Activated naive CD8-positive, alpha-beta T cell treated with anti-CD3 and anti-CD28 coated beads, Interleukin-2, amount 10 ng/mL, durations not matched to agents 7 days and 5 days (primary cell): ENCODE data around the gene AFF3. TPM values are rescaled to one million over a fixed set of nuclear protein-coding genes. Genes with fewer than 3 reads are reported as not detected.

ENCODE experiments used
- ATAC-seq: fragments of 150-1000 bp; cut with Tn5 transposase; one replicate; pipeline ENCODE4 v1.10.0; 2021; ENCODE audit warnings: low read depth, moderate library complexity
- POLR2A ChIA-PET: fragments of 350-600 bp; sonication (Branson Sonifier 250); formaldehyde crosslinking; loops from one replicate; lab custom pipeline; 2021; ENCODE audit warnings: antibody characterized with exemption; lab: Charles Lee
- DNase-seq: peaks from one replicate; pipeline ENCODE4 v3.0.0; 2021
- H3K27ac Mint-ChIP-seq: one replicate; pipeline ENCODE4 v1.8.0; 2022; ENCODE audit warnings: mild to moderate bottlenecking, mixed read lengths
- H3K27me3 Mint-ChIP-seq: one replicate; pipeline ENCODE4 v1.8.0; 2022; ENCODE audit warnings: mild to moderate bottlenecking, moderate library complexity, mixed read lengths
- H3K36me3 Mint-ChIP-seq: one replicate; pipeline ENCODE4 v1.8.0; 2021; ENCODE audit warnings: mild to moderate bottlenecking, mixed read lengths
- H3K4me1 Mint-ChIP-seq: one replicate; pipeline ENCODE4 v1.8.0; 2021; ENCODE audit warnings: mixed read lengths
- H3K4me3 Mint-ChIP-seq: one replicate; pipeline ENCODE4 v1.8.0; 2022; ENCODE audit warnings: mild to moderate bottlenecking, moderate library complexity, mixed read lengths
- H3K9me3 Mint-ChIP-seq: one replicate; pipeline ENCODE4 v1.8.0; 2021; ENCODE audit warnings: mixed read lengths
- total RNA-seq, 2 experiments: library from RNA; stranded (reverse); gene quantifications; one replicate each; pipeline ENCODE4 v1.2.3, GENCODE V29; 2021

Gene AFF3
- total RNA-seq, 2 experiments from 2014 or later: 1.8 to 2.2 TPM

GRCh38 chr2:99905025-99905424, 237.4 kb downstream of the AFF3 start:
- no peak for DNase-seq
- no peak for ATAC-seq
- Mint-ChIP-seq H3K27ac (no peak overlapping the region), H3K4me3 (no peak overlapping the region), H3K36me3 (no peaks in the 10 kb centered on the region), H3K4me1 (no peaks in the 10 kb centered on the region), H3K27me3 (peaks cover 7% of the 10 kb centered on the region), H3K9me3 (no peaks in the 10 kb centered on the region)
- POLR2A ChIA-PET: no interaction called here

- no peak overlapping the region for H3K4me3 Mint-ChIP-seq
- ATAC-seq: no peak
- H3K4me1 Mint-ChIP-seq: no peaks in the 10 kb centered on the region
- peaks cover 7% of the 10 kb centered on the region for H3K27me3 Mint-ChIP-seq
- POLR2A ChIA-PET: no interaction called here
- no peak for DNase-seq
- H3K9me3 Mint-ChIP-seq: no peaks in the 10 kb centered on the region
- no peaks in the 10 kb centered on the region for H3K36me3 Mint-ChIP-seq
- no peak overlapping the region for H3K27ac Mint-ChIP-seq
Observed at GRCh38 chr2:99903981-99904380, 238.4 kb downstream of the AFF3 start.

- DNase-seq (no peak), ATAC-seq (no peak)
- H3K9me3 Mint-ChIP-seq: no peaks in the 10 kb centered on the region
- POLR2A ChIA-PET: no interaction called here
- H3K27me3 Mint-ChIP-seq: peaks cover 9% of the 10 kb centered on the region
- no peak overlapping the region for H3K27ac Mint-ChIP-seq
- H3K36me3 Mint-ChIP-seq: no peaks in the 10 kb centered on the region
- no peak overlapping the region for H3K4me3 Mint-ChIP-seq
- H3K4me1 Mint-ChIP-seq: no peaks in the 10 kb centered on the region
Observed at GRCh38 chr2:99900556-99900955, 241.8 kb downstream of the AFF3 start.

GRCh38 chr2:99899882-99900281, 242.5 kb downstream of the AFF3 start:
- no peak overlapping the region for H3K27ac Mint-ChIP-seq
- H3K9me3 Mint-ChIP-seq: no peaks in the 10 kb centered on the region
- H3K4me1 Mint-ChIP-seq: no peaks in the 10 kb centered on the region
- H3K4me3 Mint-ChIP-seq: no peak overlapping the region
- no peak for ATAC-seq
- POLR2A ChIA-PET: no interaction called here
- H3K36me3 Mint-ChIP-seq: no peaks in the 10 kb centered on the region
- H3K27me3 Mint-ChIP-seq: peaks cover 7% of the 10 kb centered on the region
- no peak for DNase-seq

GRCh38 chr2:99899058-99899855, 243.1 kb downstream of the AFF3 start:
- no peaks in the 10 kb centered on the region for H3K36me3 Mint-ChIP-seq
- peaks cover 7% of the 10 kb centered on the region for H3K27me3 Mint-ChIP-seq
- ATAC-seq (no peak), DNase-seq (no peak)
- no peaks in the 10 kb centered on the region for H3K9me3 Mint-ChIP-seq
- no peak overlapping the region for H3K27ac Mint-ChIP-seq
- POLR2A ChIA-PET: no interaction called here
- no peak overlapping the region for H3K4me3 Mint-ChIP-seq
- H3K4me1 Mint-ChIP-seq: no peaks in the 10 kb centered on the region

- no peaks in the 10 kb centered on the region for H3K4me1 Mint-ChIP-seq
- H3K27ac Mint-ChIP-seq: no peak overlapping the region
- ATAC-seq (no peak), DNase-seq (no peak)
- no peaks in the 10 kb centered on the region for H3K9me3 Mint-ChIP-seq
- no peaks in the 10 kb centered on the region for H3K36me3 Mint-ChIP-seq
- POLR2A ChIA-PET: no interaction called here
- no peak overlapping the region for H3K4me3 Mint-ChIP-seq
- peaks cover 9% of the 10 kb centered on the region for H3K27me3 Mint-ChIP-seq
Observed at GRCh38 chr2:99898336-99899048, 243.9 kb downstream of the AFF3 start.

GRCh38 chr2:99891428-99891780, 251.0 kb downstream of the AFF3 start:
- Mint-ChIP-seq H3K27me3 (peaks cover 2% of the 10 kb centered on the region), H3K4me1 (no peaks in the 10 kb centered on the region), H3K27ac (no peak overlapping the region), H3K9me3 (no peaks in the 10 kb centered on the region), H3K36me3 (no peaks in the 10 kb centered on the region), H3K4me3 (no peak overlapping the region)
- ATAC-seq: no peak
- DNase-seq: no peak
- POLR2A ChIA-PET: no interaction called here

- H3K27me3 Mint-ChIP-seq: peaks cover 2% of the 10 kb centered on the region
- POLR2A ChIA-PET: no interaction called here
- no peaks in the 10 kb centered on the region for H3K36me3 Mint-ChIP-seq
- ATAC-seq: no peak
- H3K4me3 Mint-ChIP-seq: no peak overlapping the region
- no peaks in the 10 kb centered on the region for H3K9me3 Mint-ChIP-seq
- no peak for DNase-seq
- H3K4me1 Mint-ChIP-seq: no peaks in the 10 kb centered on the region
- H3K27ac Mint-ChIP-seq: no peak overlapping the region
Observed at GRCh38 chr2:99890568-99891427, 251.6 kb downstream of the AFF3 start.

- no peaks in the 10 kb centered on the region for H3K27me3 Mint-ChIP-seq
- POLR2A ChIA-PET: no interaction called here
Observed at GRCh38 chr2:99888617-99889016, 253.8 kb downstream of the AFF3 start.

GRCh38 chr2:99886418-99886817, 256.0 kb downstream of the AFF3 start:
- Mint-ChIP-seq H3K4me3 (no peak overlapping the region), H3K9me3 (no peaks in the 10 kb centered on the region), H3K36me3 (no peaks in the 10 kb centered on the region), H3K4me1 (no peaks in the 10 kb centered on the region), H3K27ac (no peak overlapping the region), H3K27me3 (peaks cover 2% of the 10 kb centered on the region)
- POLR2A ChIA-PET: no interaction called here
- DNase-seq (no peak), ATAC-seq (no peak)

More at GRCh38 chr2:99888617-99889016, 253.8 kb downstream of the AFF3 start:
- no peak for ATAC-seq
- Mint-ChIP-seq H3K4me1 (no peaks in the 10 kb centered on the region), H3K36me3 (no peaks in the 10 kb centered on the region), H3K4me3 (no peak overlapping the region), H3K9me3 (no peaks in the 10 kb centered on the region), H3K27ac (no peak overlapping the region)
- DNase-seq: no peak

GRCh38 chr2:99883358-99883757, 259.0 kb downstream of the AFF3 start:
- Mint-ChIP-seq H3K4me1 (no peaks in the 10 kb centered on the region), H3K27ac (no peak overlapping the region), H3K4me3 (no peak overlapping the region), H3K27me3 (peaks cover 2% of the 10 kb centered on the region), H3K9me3 (no peaks in the 10 kb centered on the region), H3K36me3 (no peaks in the 10 kb centered on the region)
- ATAC-seq (no peak), DNase-seq (no peak)
- POLR2A ChIA-PET: no interaction called here

GRCh38 chr2:99881901-99882591, 260.3 kb downstream of the AFF3 start:
- H3K27me3 Mint-ChIP-seq: peaks cover 2% of the 10 kb centered on the region
- H3K27ac Mint-ChIP-seq: no peak overlapping the region
- DNase-seq (no peak), ATAC-seq (no peak)
- no peaks in the 10 kb centered on the region for H3K36me3 Mint-ChIP-seq
- POLR2A ChIA-PET: no interaction called here
- H3K9me3 Mint-ChIP-seq: no peaks in the 10 kb centered on the region
- no peak overlapping the region for H3K4me3 Mint-ChIP-seq
- no peaks in the 10 kb centered on the region for H3K4me1 Mint-ChIP-seq

GRCh38 chr2:99880964-99881294, 261.5 kb downstream of the AFF3 start:
- no peaks in the 10 kb centered on the region for H3K36me3 Mint-ChIP-seq
- POLR2A ChIA-PET: no interaction called here
- no peaks in the 10 kb centered on the region for H3K9me3 Mint-ChIP-seq
- no peak overlapping the region for H3K4me3 Mint-ChIP-seq
- H3K27ac Mint-ChIP-seq: no peak overlapping the region
- no peaks in the 10 kb centered on the region for H3K4me1 Mint-ChIP-seq
- H3K27me3 Mint-ChIP-seq: peaks cover 2% of the 10 kb centered on the region
- ATAC-seq (no peak), DNase-seq (no peak)
